ENCODE data around the gene ATF7. TPM values are rescaled to one million over a fixed set of nuclear protein-coding genes. Genes with fewer than 3 reads are reported as not detected.

The ATF7 gene
- total and polyA plus RNA-seq, 2 of the 4 experiments (the other 2 are of a cell fraction): 7.0 to 16.3 TPM

- Histone ChIP-seq H4K91ac (ENCODE audit: insufficient read depth, low read depth, low read length) (peak overlapping the region; percentile 31), H3K9me1 (ENCODE audit: insufficient read depth, low read length) (peaks cover 37% of the 10 kb centered on the region), H2AK9ac (replicated peaks; ENCODE audit: low read depth, low read length, poor library complexity) (peak overlapping the region; percentile 33), H4K20me1 (ENCODE audit: insufficient read depth, low read length) (peaks cover 17% of the 10 kb centered on the region), H3K4me3 (ENCODE audit: insufficient read depth, low read depth, low read length) (no peak overlapping the region), H4K5ac (ENCODE audit: low read depth, low read length) (no peak overlapping the region; the same call in 1 of the 2 replicates), H3K79me1 (ENCODE audit: low read depth in 1 of 2, low read length in 2 of 2) (peaks cover 27 to 77% of the 10 kb centered on the region in 2 experiments), H3K14ac (replicated peaks; ENCODE audit: low read depth, low read length) (peak overlapping the region; percentile 26; the same call in 1 of the 2 replicates), H2BK5ac (ENCODE audit: low read depth, low read length, poor library complexity, severe bottlenecking) (no peak overlapping the region), H3K27ac (ENCODE audit: insufficient read depth, low read length) (peak overlapping the region; percentile 95; the same call in 1 of the 2 replicates), H2BK20ac (ENCODE audit: low read depth, low read length) (no peak overlapping the region), H3K27me3 (ENCODE audit: control insufficient read depth, insufficient read depth, low read length) (no peaks in the 10 kb centered on the region), H3K9ac (ENCODE audit: low read depth, low read length) (peak overlapping the region; percentile 61; the same call in 1 of the 2 replicates), H3K56ac (ENCODE audit: extremely low read depth, insufficient read depth, low read length) (peak overlapping the region; percentile 9; the same call in 1 of the 2 replicates), H2AK5ac (ENCODE audit: low read depth, low read length) (peak overlapping the region; percentile 90; the same call in 1 of the 2 replicates), H3K36me3 (ENCODE audit: control insufficient read depth, insufficient read depth, low read length) (peaks cover 8% of the 10 kb centered on the region), H3K9me3 (ENCODE audit: control insufficient read depth, insufficient read depth, low read length) (no peaks in the 10 kb centered on the region), H4K8ac (ENCODE audit: low read depth in 2 of 2, low read length in 2 of 2) (peak overlapping the region; percentile 72 to 80; a peak in 3 of 4 replicates), H3K4me2 (ENCODE audit: low read depth, low read length) (peak overlapping the region; percentile 44), H3K23ac (ENCODE audit: low read depth, low read length) (peak overlapping the region; percentile 7; the same call in 1 of the 2 replicates), H2AFZ (replicated peaks; ENCODE audit: low read length, poor library complexity) (no peak overlapping the region), H3K18ac (ENCODE audit: low read depth, low read length) (0 out of 2 replicates have a peak overlapping the region, but pooled peaks have one; percentile 38), H3K4me1 (ENCODE audit: control insufficient read depth, insufficient read depth, low read length) (peaks cover 22% of the 10 kb centered on the region), H2BK15ac (ENCODE audit: low read depth, low read length) (peak overlapping the region; percentile 56; the same call in 1 of the 3 replicates), H2BK120ac (ENCODE audit: low read depth, low read length) (0 out of 2 replicates have a peak overlapping the region, but pooled peaks have one; percentile 42), H3K4ac (ENCODE audit: low read depth, low read length) (peak overlapping the region; percentile 86)
- no peak for TF ChIP-seq RAD21 (IDR thresholded peaks at IDR 0.05; ENCODE audit: low read length)
- ChIA-PET CTCF (interaction anchor here (0.6 to 1.5 kb wide), 2 partner anchors 11 to 468 kb away, joined by 3 read pairs; no protein-coding TSS in a partner anchor), POLR2A (ENCODE audit: unreplicated experiment) (interaction anchor here (1.3 kb wide), 1 partner anchor 9 kb away, joined by 4 read pairs; the partner anchor contains the start of gene TARBP2)
- DNase-seq: no peak
- no peak for ATAC-seq (ENCODE audit: low read depth)
- intact Hi-C loops (cut with micrococcal nuclease) (no loop called here), dilution Hi-C loops (cut with HindIII; ENCODE audit: low sequenced_read_pairs, unreplicated experiment) (no loop called here), in situ Hi-C loops (cut with MboI; ENCODE audit: low sequenced_read_pairs) (no loop called here)
- no TSS peak for BruUV-seq (replicated peaks)
- WGBS, 2 experiments (ENCODE audit: extremely low coverage in 2 of 2, insufficient read length in 1 of 2): 84% methylated on average over 6 of the region's 20 CpGs; no CpG with 5 or more reads in 1 of the 2 experiments
Measured at GRCh38 chr12:53492188-53492587, 134.0 kb downstream of the ATF7 start.

All from IMR-90 (cell line).